ENCODE results near the gene LAS1L.
"Not testable (repeated sequence)": the region's sequence is repeated elsewhere in the genome, so short reads cannot be mapped to it uniquely, and the experiment has no call there.

Gene LAS1L

GRCh38 chrX:65534450-65535292 lies at the start of gene LAS1L:
Gene LAS1L, minus strand, starts transcription at chrX:65534787. Its CDS starts 72 bp downstream, at chrX:65534715.
- DNase-seq = peak; percentile 87

DNA sequence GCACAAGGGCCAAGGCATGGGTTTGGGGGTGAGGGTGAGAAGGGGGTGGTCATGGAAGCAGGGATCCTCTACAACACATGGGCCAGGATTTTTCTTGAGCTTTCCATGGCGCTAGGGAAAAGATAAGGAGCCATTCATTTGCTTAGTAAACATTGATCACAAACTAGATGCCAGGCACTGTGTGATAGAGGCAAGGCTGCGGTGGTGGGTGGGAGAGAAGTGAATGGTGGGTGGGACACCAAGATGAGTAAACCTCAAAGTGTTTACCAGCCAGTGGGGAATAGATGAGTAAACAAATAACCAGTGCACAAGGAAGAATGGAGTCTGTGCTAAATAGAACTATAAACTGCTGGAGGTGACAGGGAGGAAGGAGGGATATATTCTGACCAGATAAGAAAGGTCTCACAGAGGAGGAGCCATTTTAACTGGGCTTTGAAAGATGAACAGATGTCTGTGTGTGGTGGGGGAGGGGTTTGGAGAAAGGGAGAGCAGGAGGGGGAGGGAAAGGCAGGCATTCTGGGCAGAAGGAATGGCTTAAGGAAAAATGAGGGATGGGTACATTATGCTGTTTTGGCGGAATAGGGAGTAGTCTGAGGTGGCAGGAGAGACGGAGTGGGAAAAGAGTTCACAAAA lies 48.0 kb upstream of the LAS1L start:
- no peak for DNase-seq

GRCh38 chrX:65581661-65582339 lies 47.2 kb upstream of the LAS1L start:
- no peak for DNase-seq

GRCh38 chrX:65578346-65578745 lies 43.8 kb upstream of the LAS1L start:
- DNase-seq = no peak

DNA sequence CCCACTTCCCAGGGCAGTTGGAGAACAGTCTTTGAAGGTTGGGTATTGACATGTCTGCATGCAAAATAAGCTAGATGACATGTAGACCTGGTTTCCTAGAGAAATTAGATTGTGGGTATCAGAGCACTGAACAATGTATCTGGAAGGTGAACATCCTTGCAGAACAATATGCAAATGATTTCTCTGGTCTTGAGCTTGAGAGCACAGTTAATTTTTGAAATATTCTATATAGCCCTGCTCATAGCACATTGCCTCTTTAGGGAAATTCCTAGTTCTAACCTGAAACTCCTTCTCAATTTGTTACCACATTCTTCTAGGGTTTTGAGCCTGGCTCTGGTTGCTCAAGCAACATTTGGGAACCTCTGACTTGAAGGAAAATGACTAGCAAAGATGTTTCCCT lies 41.6 kb upstream of the LAS1L start:
- no peak for DNase-seq

- no peak for DNase-seq
Observed at GRCh38 chrX:65575022-65575421, 40.4 kb upstream of the LAS1L start.

GRCh38 chrX:65574356-65574755 lies 39.8 kb upstream of the LAS1L start:
- no peak for DNase-seq

- DNase-seq = no peak
Observed at GRCh38 chrX:65572971-65573370, 38.4 kb upstream of the LAS1L start.

DNA sequence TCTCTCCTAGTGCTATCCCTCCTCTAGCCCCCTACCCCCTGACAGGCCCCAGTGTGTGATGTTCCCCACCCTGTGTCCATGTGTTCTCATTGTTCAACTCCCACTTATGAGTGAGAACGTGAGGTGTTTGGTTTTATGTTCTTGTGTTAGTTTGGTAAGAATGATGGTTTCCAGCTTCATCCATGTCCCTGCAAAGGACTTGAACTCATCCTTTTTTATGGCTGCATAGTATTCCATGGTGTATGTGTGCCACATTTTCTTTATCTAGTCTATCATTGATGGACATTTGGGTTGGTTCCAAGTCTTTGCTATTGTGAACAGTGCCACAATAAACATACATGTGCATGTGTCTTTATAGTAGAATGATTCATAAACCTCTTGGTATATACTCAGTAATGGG lies 28.3 kb upstream of the LAS1L start:
- not testable (repeated sequence) for DNase-seq

DNA sequence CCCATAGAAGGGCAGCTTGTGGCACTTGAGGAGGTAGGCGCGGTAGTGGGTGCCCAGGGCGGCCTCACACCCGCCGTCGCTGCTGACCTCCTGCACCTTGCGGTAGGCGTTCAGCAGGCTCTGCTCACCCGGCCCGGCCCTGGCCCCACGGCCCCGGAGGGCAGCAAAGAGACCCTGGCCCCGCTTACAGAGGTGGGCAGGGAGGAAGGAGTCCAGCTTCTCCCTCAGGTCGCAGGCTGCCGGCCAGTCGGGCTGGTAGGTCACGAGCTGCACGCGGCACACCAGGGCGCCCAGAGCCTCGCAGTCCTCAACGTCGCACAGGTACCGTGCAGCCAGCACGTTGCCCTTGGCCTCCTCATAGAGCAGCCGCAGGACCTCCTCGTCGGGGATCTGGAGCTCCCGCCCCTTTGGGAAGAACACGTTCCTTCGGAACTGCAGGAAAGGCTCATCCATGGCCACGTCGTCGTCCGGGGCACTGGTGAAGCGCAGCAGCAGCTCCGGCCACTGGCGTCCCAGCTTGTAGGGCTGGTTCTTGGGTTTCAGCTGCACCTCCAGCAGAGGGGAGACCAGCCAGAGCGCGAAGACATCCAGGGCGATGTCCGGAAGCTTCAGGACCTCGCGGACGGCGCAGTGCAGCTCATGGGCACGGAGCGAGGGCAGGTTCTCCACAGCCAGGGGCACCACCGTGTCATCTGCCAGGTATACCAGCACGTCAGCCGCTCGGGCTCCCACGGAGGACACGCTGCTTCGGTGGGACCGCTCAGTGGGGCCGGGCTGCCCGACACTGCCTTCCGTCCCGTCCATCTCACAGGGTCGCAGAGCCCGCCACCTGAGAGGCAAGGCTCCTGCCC lies 17.1 kb upstream of the LAS1L start:
- no peak for DNase-seq

- DNase-seq = no peak
Observed at GRCh38 chrX:65551086-65551485, 16.5 kb upstream of the LAS1L start.

- no peak for DNase-seq
Observed at GRCh38 chrX:65545456-65545855, 10.9 kb upstream of the LAS1L start.

DNA sequence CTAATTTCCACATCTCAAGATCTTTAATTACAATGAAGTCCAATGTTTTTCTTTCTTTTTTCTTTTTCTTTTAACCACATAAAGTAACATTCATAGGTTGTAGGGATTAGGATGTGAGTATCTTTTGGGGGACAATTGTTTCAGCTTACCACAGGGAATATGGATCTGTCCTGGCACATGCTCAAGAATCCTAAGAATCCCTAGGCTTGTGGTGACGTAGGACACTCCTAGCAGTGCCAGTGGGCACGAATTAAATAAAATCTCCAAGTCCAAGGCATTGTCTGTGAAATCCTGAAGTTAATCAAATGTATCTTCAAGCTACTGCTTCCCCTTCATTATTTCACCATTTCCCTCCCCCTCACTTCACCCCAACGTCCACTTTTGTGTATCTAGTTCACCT lies 2.6 kb upstream of the LAS1L start:
- DNase-seq = no peak

- no peak for DNase-seq
Observed at GRCh38 chrX:65536291-65536690, 1.7 kb upstream of the LAS1L start.

DNA sequence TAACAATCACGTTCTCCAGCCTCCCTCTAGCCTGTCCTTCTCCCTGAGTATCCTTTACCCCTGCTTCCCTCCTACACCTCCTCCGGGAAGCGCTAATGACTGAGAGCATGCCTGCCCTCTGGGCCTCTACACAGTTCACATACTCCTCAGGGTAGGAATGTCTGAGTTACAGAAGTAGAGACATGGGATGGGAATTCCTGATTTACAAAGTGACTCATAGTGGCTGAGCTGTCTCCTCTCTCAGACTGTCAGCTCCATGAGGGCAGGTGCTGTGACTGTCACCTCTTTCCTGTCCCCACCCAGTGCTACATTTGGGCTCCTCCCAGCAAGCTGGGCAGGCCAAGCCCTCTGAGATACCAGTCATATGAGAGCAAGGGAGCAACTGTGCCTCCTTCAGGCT lies 2.6 kb downstream of the LAS1L start:
- DNase-seq = no peak

DNA sequence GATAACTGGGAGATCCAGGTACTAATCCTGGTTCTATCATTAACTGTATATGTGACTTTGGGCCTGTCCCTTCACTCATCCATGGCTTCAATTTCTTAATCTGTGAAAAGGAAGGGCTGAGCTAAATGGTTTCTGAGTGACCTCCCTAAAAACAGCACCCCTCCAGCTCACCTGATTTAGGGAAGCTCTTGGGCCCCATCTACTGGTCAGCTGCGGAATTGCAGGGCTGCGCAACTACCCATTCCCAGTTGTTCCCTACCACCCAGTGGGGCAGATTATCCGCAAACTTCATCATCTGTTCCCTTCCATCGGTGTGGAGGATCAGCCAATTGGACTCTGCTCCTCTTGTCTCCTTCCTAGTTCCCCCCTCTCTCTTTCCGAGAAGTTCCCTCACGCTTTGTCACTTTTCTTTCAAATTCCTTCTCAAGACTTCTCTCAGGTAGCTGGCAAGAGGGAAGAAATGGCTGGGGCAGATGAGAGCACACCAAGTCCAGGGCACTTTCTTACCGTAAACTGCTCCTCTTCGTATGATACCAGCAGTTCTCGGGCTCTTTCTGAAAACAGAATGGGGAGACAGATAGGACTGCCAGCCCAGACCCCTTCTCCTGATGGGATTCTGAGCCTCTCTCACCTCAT lies 5.8 kb downstream of the LAS1L start:
- DNase-seq = peak; percentile 19

DNA sequence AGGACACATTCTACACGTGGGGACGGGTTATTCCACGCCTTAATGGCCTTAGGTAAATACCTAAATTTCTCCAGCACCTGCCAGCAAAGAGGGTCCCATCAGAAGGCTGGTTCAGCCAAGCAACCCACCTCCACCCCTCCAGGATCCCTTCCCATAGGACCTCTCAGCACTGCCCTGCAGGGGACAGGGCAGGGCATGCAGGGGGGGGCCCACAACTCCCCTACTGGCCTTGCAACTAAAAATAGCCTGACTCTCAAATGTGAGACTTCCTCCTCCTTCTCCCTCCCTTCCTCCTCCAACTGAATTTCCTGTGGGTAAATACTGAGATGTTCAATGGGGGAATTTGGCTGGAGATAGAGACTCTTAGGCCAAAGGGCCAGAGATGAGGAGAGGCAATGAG lies 6.3 kb downstream of the LAS1L start:
- DNase-seq = no peak

DNA sequence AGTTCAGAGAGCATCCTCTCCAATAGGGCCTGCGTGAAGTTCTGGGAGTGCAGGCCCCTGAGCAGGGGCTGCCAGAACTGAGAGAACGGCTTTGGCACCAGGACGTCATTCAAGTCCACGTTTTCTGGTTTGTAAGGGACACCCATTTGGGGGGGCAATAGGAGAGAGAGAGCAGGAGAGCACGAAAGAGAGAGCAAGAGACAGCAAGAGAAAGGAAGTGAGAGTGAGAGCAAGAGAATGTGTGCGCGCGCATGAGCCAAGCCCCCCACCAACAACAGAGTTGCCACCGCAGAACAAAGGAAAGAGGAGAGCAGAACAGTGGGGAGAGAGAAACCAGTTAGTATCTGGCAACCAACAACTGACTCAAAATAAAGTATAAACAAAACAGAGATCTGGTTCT lies 10.4 kb downstream of the LAS1L start:
- no peak for DNase-seq

GRCh38 chrX:65522739-65523372 lies 11.7 kb downstream of the LAS1L start:
- no peak for DNase-seq

- not testable (repeated sequence) for DNase-seq
Observed at GRCh38 chrX:65519530-65519929, 15.1 kb downstream of the LAS1L start.

DNA sequence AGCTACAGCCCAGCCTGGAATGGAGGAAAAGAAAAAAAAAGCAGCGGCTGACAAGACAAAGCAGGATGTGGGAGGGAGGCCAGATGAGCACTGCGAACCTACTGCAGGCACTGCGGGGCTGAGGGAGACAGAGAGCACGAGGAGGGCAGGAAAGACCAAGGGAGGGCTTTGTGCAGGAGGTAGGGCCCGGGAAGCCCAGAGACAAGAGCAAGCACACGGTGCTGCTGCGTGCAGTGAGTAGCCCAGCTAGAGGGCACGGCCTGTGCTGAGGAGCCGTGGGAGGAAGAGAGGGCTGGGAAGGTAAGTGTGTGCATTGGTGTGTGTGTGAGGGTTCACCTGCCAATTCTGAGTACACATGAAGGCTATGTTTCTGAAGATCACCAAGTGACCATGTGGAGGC lies 15.6 kb downstream of the LAS1L start:
- not testable (repeated sequence) for DNase-seq

DNA sequence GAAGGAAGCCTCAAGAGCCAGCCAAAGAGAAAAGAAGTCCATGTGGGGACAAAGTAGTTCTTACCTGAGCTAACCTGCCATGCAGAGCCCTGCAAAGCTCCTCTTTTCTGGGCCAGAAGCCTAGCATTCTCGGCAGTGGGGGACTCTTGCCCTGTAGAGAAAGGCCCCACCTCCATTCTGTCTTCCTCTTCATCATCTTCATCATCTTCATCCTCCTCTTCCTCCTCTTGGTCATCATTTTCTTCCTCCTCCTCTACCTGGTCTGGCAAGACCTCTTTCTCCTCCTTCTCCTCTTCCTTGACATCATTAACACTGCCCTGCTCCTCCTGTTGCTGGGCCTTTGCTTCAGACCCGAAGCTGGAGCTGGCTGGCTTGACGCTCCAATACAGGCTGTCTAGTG lies 16.7 kb downstream of the LAS1L start:
- DNase-seq = no peak

All from activated effector memory CD4-positive, alpha-beta T cell treated with Interleukin-2 at 50 U/mL for 16 hours (primary cell).